HL-60 (cell line): Measurements from ENCODE around the gene DCTN1.

Source experiments
- DNase-seq, 2 experiments: peaks; one replicate each; pipeline ENCODE4 v3.0.0-alpha.2; 2010 to 2020; ENCODE audit warnings: low read depth in 1 of 2, low spot score in 1 of 2
- H3K27ac ChIP-seq: fragments of 250-450 bp; sonication (Bioruptor Pico); replicated peaks from 2 replicates; pipeline ENCODE4 v1.5.1; 2020; ENCODE audit warnings: mild to moderate bottlenecking, moderate library complexity
- H3K27me3 ChIP-seq: fragments of 250-450 bp; sonication (Bioruptor Pico); 2 replicates; pipeline ENCODE4 v1.5.1; 2021; ENCODE audit warnings: mild to moderate bottlenecking, moderate library complexity; ENCODE audit not compliant: insufficient read depth, poor library complexity, severe bottlenecking
- H3K4me3 ChIP-seq: replicated peaks from 2 replicates; pipeline ENCODE4 v1.5.1; 2011; ENCODE audit warnings: mild to moderate bottlenecking, control low read depth, low read length; ENCODE audit not compliant: insufficient read depth
- CTCF ChIP-seq: IDR thresholded peaks from one replicate; pipeline ENCODE4 v1.5.1; 2011; ENCODE audit warnings: low read length, control low read depth, inconsistent platforms; ENCODE audit not compliant: insufficient read depth
- GABPA ChIP-seq: IDR thresholded peaks from 2 replicates; pipeline ENCODE4 v1.6.1; 2012; ENCODE audit warnings: low read depth
- POLR2AphosphoS5 ChIP-seq: IDR thresholded peaks from 2 replicates; pipeline ENCODE4 v1.6.1; 2012; ENCODE audit warnings: low read depth
- REST ChIP-seq: IDR thresholded peaks from 2 replicates; pipeline ENCODE4 v1.6.1; 2012; ENCODE audit warnings: low read depth; ENCODE audit not compliant: insufficient replicate concordance
- SPI1 ChIP-seq: IDR thresholded peaks from 2 replicates; pipeline ENCODE4 v1.6.1; 2012; ENCODE audit warnings: low read depth, mild to moderate bottlenecking, borderline replicate concordance

Gene DCTN1

GRCh38 chr2:74373221-74373676 lies 6.9 kb downstream of the DCTN1 start:
- DNase-seq = no peak
- H3K27me3 ChIP-seq = no peaks in the 10 kb centered on the region
- no peak overlapping the region for H3K4me3 ChIP-seq
- H3K27ac ChIP-seq = no peak overlapping the region
- TF ChIP-seq REST (no peak), SPI1 (no peak), GABPA (no peak), POLR2AphosphoS5 (no peak), CTCF (no peak)

GRCh38 chr2:74372674-74373073 lies 7.4 kb downstream of the DCTN1 start:
- DNase-seq = no peak
- Histone ChIP-seq H3K4me3 (no peak overlapping the region), H3K27ac (no peak overlapping the region), H3K27me3 (no peaks in the 10 kb centered on the region)
- TF ChIP-seq CTCF (no peak), POLR2AphosphoS5 (no peak), SPI1 (no peak), GABPA (no peak), REST (no peak)

GRCh38 chr2:74371421-74371820 lies 8.7 kb downstream of the DCTN1 start:
- TF ChIP-seq POLR2AphosphoS5 (no peak), REST (no peak), GABPA (no peak), SPI1 (no peak), CTCF (no peak)
- no peak overlapping the region for H3K27ac ChIP-seq
- H3K4me3 ChIP-seq = no peak overlapping the region
- no peak for DNase-seq
- H3K27me3 ChIP-seq = no peaks in the 10 kb centered on the region
